ENCODE measurements around the gene EIF2S1.

GRCh38 chr14:67377916-67378315 lies 17.8 kb downstream of the EIF2S1 start:
- TF ChIP-seq POLR2AphosphoS5 (IDR thresholded peaks at IDR 0.05; ENCODE audit: borderline replicate concordance, low read depth, low read length) (no peak), EZH2 (IDR thresholded peaks at IDR 0.05) (no peak), FOXP2 (optimal IDR thresholded peaks at IDR 0.05; ENCODE audit: control extremely low read depth, extremely low read length, insufficient read depth) (no peak)

All from SK-N-MC (cell line).